ENCODE measurements around the gene ADCK1.

DNA sequence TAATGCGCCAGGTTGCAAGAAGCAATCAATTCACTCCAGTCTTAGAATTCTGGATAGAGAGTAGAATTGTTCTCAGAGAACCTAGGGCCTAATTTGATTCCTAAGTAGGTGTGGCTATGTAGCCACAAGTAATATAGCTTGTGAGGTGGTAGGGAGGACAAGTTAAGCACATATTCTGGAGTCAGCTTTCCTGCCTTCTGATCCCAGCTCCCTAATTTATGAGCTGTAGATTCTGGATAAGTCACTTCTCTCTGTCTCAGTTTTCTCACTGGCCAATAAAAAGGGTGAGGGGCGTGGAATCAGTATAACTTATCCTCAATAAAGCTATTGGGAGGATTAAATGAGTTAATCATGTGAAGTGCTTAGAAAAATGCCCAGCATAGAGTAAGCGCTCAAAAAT, 35.9 kb upstream of the ADCK1 start:
- TF ChIP-seq, protein P1, sequence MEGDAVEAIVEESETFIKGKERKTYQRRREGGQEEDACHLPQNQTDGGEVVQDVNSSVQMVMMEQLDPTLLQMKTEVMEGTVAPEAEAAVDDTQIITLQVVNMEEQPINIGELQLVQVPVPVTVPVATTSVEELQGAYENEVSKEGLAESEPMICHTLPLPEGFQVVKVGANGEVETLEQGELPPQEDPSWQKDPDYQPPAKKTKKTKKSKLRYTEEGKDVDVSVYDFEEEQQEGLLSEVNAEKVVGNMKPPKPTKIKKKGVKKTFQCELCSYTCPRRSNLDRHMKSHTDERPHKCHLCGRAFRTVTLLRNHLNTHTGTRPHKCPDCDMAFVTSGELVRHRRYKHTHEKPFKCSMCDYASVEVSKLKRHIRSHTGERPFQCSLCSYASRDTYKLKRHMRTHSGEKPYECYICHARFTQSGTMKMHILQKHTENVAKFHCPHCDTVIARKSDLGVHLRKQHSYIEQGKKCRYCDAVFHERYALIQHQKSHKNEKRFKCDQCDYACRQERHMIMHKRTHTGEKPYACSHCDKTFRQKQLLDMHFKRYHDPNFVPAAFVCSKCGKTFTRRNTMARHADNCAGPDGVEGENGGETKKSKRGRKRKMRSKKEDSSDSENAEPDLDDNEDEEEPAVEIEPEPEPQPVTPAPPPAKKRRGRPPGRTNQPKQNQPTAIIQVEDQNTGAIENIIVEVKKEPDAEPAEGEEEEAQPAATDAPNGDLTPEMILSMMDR (CRISPR knock-in tag; IDR thresholded peaks at IDR 0.05) = no peak
- TF ChIP-seq, protein P2, sequence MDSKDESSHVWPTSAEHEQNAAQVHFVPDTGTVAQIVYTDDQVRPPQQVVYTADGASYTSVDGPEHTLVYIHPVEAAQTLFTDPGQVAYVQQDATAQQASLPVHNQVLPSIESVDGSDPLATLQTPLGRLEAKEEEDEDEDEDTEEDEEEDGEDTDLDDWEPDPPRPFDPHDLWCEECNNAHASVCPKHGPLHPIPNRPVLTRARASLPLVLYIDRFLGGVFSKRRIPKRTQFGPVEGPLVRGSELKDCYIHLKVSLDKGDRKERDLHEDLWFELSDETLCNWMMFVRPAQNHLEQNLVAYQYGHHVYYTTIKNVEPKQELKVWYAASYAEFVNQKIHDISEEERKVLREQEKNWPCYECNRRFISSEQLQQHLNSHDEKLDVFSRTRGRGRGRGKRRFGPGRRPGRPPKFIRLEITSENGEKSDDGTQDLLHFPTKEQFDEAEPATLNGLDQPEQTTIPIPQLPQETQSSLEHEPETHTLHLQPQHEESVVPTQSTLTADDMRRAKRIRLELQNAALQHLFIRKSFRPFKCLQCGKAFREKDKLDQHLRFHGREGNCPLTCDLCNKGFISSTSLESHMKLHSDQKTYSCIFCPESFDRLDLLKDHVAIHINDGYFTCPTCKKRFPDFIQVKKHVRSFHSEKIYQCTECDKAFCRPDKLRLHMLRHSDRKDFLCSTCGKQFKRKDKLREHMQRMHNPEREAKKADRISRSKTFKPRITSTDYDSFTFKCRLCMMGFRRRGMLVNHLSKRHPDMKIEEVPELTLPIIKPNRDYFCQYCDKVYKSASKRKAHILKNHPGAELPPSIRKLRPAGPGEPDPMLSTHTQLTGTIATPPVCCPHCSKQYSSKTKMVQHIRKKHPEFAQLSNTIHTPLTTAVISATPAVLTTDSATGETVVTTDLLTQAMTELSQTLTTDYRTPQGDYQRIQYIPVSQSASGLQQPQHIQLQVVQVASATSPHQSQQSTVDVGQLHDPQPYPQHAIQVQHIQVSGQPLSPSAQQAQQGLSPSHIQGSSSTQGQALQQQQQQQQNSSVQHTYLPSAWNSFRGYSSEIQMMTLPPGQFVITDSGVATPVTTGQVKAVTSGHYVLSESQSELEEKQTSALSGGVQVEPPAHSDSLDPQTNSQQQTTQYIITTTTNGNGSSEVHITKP (CRISPR knock-in tag; IDR thresholded peaks at IDR 0.05; ENCODE audit: low read depth) = no peak
- no peak for TF ChIP-seq EP300 (IDR thresholded peaks at IDR 0.05; ENCODE audit: low read depth in 2 of 2, low read length in 2 of 2)
- no peak for TF ChIP-seq EP300 (CRISPR knock-in tag; IDR thresholded peaks at IDR 0.05; ENCODE audit: borderline replicate concordance)
- TF ChIP-seq, protein P3, sequence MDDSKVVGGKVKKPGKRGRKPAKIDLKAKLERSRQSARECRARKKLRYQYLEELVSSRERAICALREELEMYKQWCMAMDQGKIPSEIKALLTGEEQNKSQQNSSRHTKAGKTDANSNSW (CRISPR knock-in tag; IDR thresholded peaks at IDR 0.05; ENCODE audit: borderline replicate concordance) = no peak
- TF ChIP-seq NONO (IDR thresholded peaks at IDR 0.05) = no peak
- TF ChIP-seq NONO (CRISPR knock-in tag; conservative IDR thresholded peaks at IDR 0.05) = no peak

Data from HepG2 (cell line).